Ectodermal cell (in vitro differentiated cells): ENCODE data around the gene USB1.

ENCODE experiments used
- H3K27ac ChIP-seq: 2 replicates; pipeline ENCODE4 v1.7.0; 2013; ENCODE audit warnings: mild to moderate bottlenecking, low read depth, low read length; ENCODE audit not compliant: insufficient read depth, poor library complexity, severe bottlenecking
- H3K27me3 ChIP-seq: 2 replicates; pipeline ENCODE4 v1.7.0; 2013; ENCODE audit warnings: mild to moderate bottlenecking, low read length; ENCODE audit not compliant: insufficient read depth, control insufficient read depth, poor library complexity, severe bottlenecking
- H3K36me3 ChIP-seq: one replicate; pipeline ENCODE4 v1.7.0; 2013; ENCODE audit warnings: low read length; ENCODE audit not compliant: control insufficient read depth, insufficient read depth
- H3K4me1 ChIP-seq: one replicate; pipeline ENCODE4 v1.7.0; 2013; ENCODE audit warnings: low read length; ENCODE audit not compliant: control insufficient read depth, insufficient read depth
- H3K4me3 ChIP-seq: 2 replicates; pipeline ENCODE4 v1.7.0; 2013; ENCODE audit warnings: low read depth, low read length, control low read depth; ENCODE audit not compliant: insufficient read depth
- H3K9me3 ChIP-seq: 2 replicates; pipeline ENCODE4 v1.7.0; 2013; ENCODE audit warnings: mild to moderate bottlenecking, low read length, moderate library complexity; ENCODE audit not compliant: control insufficient read depth
- WGBS, 2 experiments: methylation state at CpG; one replicate each; pipeline ENCODE4 v1.1.7; 2013; ENCODE audit warnings: missing lambda C conversion rate in 2 of 2; 5-methylcytosine and 5-hydroxymethylcytosine counted together

USB1 gene

DNA sequence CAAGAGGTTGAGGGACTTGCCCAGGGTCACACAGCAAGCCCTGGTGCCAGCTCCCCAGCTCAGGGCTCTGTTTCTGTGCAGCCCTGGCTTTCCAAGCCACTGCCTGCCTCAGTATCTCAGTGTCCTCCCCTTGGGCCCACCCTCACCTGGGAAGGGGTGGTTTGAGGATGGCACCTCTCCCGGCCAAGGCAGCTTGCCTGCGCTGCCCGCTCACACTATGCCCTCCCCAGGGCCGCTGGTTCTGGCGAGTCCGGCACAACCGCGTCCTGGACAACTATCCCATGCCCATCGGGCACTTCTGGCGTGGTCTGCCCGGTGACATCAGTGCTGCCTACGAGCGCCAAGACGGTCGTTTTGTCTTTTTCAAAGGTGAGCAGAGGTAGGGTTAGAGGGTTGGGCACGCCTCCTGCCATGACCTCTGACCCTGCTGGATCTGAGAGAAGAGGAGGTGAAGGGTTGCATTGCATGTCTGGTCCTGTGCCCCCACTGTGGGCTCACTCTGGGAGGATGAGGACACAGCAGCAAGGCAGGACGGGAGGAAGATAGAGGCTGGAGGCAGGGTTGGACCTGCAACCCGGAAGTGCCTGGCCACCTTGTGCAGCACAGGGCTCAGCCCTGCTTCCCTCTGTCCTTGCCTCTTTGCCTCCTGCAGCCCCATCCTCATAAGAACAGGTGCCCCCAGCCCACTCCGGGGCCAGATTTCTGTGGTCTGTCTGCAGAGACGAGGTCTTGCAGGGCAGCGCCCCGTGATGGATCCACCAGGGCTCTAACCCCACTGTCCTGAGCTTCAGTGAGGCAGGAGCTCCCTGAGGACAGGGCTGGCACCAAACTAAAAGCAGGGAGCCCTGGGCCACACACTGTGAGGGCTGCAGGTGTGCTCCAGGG lies 41.0 kb downstream of the USB1 start:
- no peak overlapping the region for H3K27ac ChIP-seq
- H3K4me3 ChIP-seq, result no peak overlapping the region
- peaks cover 7% of the 10 kb centered on the region for H3K36me3 ChIP-seq
- no peaks in the 10 kb centered on the region for H3K9me3 ChIP-seq
- H3K4me1 ChIP-seq, result no peaks in the 10 kb centered on the region
- H3K27me3 ChIP-seq, result no peaks in the 10 kb centered on the region
- WGBS, 2 experiments, result 95 to 96% methylated on average over 22 of the region's 22 CpGs

DNA sequence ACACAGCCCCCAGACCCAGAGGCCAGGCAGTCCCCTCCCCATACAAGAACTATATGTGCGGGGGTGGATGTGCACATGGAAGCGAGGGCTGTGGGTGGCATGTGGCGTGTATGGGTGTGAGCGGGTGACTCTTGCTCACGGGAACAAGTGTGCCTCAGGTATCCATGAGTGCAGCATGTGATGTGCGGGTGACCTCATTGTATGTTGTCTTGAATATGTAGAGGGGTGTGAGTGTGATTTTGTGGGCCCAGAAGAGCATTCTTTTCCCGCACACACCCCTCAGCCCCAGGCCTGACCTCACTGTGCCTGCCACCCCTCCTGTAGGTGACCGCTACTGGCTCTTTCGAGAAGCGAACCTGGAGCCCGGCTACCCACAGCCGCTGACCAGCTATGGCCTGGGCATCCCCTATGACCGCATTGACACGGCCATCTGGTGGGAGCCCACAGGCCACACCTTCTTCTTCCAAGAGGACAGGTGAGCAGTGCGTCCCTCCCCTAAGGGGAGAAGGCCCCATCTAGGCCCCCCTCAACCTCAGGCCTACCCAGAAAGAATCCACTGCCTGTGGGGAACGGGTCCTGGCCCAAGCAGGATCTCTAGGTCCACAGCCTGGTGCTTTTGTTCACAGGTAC lies 41.8 kb downstream of the USB1 start:
- no peaks in the 10 kb centered on the region for H3K9me3 ChIP-seq
- H3K4me3 ChIP-seq, result no peak overlapping the region
- no peak overlapping the region for H3K27ac ChIP-seq
- H3K36me3 ChIP-seq, result peaks cover 7% of the 10 kb centered on the region
- WGBS, 2 experiments, result 95% methylated on average over 16 of the region's 16 CpGs
- no peaks in the 10 kb centered on the region for H3K4me1 ChIP-seq
- H3K27me3 ChIP-seq, result no peaks in the 10 kb centered on the region

DNA sequence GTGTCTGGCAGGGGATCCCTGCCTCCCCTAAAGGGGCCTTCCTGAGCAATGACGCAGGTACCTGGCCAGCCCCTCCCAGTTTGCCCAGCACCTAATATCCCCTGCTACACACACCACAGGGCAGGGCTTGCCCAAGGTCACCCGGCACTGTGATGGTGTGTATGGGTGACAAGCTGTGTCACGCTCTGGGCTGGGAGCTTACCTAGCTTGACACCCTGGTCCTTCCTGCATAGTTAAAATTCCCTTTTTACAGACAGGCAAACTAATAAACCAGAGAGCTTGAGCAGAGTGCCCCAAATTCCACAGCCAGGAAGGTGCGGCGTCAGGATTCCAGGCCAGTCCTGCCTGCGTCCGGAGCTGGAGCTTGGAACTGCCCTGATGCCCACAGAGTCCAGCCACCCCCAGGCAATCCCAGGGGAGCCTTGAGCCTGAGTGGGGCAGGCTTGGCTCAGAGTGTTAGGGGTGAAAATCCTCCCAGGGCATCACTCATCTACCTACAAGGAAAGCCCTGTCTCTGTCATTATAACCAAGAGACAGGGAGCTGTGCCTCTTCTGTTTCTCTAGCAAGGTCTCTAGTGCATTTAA lies 42.5 kb downstream of the USB1 start:
- no peaks in the 10 kb centered on the region for H3K4me1 ChIP-seq
- no peaks in the 10 kb centered on the region for H3K27me3 ChIP-seq
- H3K36me3 ChIP-seq, result peaks cover 7% of the 10 kb centered on the region
- WGBS, 2 experiments, result 95 to 96% methylated on average over 7 of the region's 7 CpGs
- no peak overlapping the region for H3K4me3 ChIP-seq
- H3K9me3 ChIP-seq, result no peaks in the 10 kb centered on the region
- H3K27ac ChIP-seq, result no peak overlapping the region

DNA sequence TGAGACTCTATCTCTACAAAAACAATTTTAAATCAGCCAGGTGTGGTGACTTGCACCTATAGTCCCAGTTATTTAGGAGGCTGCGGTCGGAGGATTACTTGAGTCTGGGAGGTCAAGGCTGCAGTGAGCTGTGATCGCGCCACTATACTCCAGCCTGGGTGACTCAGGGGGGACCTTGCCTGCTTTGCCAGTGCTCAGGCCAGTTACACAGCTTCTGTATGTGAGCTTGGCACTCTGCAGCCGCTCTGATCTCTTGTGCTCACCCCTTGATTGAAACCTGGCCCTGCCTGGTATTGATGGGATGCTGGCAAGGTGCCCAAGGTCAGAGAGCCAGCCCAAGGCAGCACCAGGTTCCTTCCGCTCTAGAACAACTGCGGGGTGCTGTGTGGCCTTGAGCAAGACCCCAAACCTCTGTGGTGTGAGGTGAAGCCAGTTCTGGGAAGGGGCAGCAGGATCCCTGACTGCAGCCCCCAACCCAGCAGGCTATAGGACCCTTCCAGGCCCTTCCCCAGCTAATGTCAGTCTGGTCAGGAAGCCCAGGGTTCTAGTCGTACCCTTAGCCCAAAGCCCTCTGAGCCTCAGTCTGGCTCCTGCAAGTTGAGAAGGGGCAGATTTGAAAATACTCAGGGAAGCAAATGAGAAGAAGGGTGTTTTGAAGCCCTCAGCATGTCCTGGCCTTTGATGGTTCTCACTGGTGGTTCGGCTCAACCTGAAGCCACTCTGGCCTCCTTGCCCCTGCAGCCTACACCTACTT lies 43.2 kb downstream of the USB1 start:
- H3K27me3 ChIP-seq, result no peaks in the 10 kb centered on the region
- 94 to 95% methylated on average over 9 of the region's 9 CpGs for WGBS, 2 experiments
- H3K36me3 ChIP-seq, result peaks cover 7% of the 10 kb centered on the region
- no peak overlapping the region for H3K4me3 ChIP-seq
- H3K4me1 ChIP-seq, result no peaks in the 10 kb centered on the region
- H3K9me3 ChIP-seq, result no peaks in the 10 kb centered on the region
- no peak overlapping the region for H3K27ac ChIP-seq

DNA sequence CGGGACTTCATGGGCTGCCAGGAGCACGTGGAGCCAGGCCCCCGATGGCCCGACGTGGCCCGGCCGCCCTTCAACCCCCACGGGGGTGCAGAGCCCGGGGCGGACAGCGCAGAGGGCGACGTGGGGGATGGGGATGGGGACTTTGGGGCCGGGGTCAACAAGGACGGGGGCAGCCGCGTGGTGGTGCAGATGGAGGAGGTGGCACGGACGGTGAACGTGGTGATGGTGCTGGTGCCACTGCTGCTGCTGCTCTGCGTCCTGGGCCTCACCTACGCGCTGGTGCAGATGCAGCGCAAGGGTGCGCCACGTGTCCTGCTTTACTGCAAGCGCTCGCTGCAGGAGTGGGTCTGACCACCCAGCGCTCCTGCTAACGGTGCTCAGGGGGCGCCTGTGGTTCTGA lies 43.9 kb downstream of the USB1 start:
- WGBS, 2 experiments, result 94 to 95% methylated on average over 31 of the region's 31 CpGs
- Histone ChIP-seq H3K27me3 (no peaks in the 10 kb centered on the region), H3K27ac (no peak overlapping the region), H3K36me3 (peaks cover 7% of the 10 kb centered on the region), H3K4me3 (no peak overlapping the region), H3K9me3 (no peaks in the 10 kb centered on the region), H3K4me1 (no peaks in the 10 kb centered on the region)

DNA sequence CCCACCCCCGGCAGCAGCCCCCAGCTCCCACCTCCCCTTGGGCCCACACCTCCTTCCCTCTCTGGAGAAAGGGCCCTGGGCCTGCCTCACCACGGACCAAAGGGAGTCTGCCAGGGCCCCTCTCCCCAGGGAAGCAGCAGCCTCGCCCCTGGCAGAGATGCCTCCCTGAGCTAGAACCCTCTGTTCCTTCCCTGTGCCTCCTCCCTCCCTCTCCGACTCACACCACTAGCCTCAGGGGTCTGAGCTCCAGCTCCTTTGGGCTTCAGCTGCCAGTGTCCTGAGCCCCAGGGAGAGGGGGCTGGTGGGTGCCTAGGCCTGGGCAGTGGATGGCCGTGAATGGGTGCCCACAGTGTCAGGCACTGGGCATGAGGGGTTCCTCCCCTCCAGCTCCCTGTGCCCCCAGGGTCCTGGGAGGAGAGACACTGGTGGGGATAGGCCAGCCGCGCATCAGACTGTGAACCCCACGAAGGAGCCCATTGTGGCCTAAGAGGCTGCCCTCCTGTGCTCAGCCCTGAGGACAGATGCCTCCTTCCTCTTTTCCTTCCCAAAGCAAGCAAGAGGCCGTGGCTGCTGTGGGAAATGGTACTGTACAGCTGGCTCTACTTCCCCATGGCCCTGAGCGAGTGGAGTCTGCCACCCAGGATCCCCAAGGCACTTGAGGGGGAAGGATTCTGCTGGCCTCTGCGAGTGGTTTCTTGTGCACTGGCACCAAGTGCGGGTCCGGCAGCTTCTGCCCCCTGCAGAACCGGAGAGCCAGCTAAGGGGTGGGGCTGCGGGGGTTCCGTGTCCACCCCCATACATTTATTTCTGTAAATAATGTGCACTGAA lies 45.1 kb downstream of the USB1 start:
- no peak overlapping the region for H3K27ac ChIP-seq
- no peak overlapping the region for H3K4me3 ChIP-seq
- no peaks in the 10 kb centered on the region for H3K9me3 ChIP-seq
- no peaks in the 10 kb centered on the region for H3K4me1 ChIP-seq
- H3K36me3 ChIP-seq, result peaks cover 7% of the 10 kb centered on the region
- no peaks in the 10 kb centered on the region for H3K27me3 ChIP-seq
- 93 to 94% methylated on average over 13 to 16 of the region's 16 CpGs for WGBS, 2 experiments

DNA sequence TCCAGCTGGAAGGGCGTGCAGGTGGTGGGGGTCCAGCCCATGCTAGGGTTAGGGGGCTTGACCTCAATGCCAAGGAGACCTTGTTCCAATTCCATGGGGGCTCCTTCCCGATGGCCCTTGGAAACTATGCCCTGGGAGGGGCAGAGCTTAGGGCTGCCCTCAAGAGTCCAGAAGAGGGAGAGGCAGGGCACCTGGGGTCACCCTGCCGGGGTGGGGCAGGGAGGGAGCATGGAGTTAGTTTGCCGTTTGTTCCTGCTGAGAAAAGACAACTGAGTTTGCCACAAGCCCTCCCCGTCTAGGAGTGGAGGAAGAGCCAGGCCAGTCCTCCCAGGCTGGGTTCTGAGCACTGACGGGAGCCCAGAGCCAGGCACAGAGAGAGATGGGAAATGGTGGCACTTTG lies 45.7 kb downstream of the USB1 start:
- H3K4me3 ChIP-seq, result no peak overlapping the region
- H3K9me3 ChIP-seq, result no peaks in the 10 kb centered on the region
- no peaks in the 10 kb centered on the region for H3K27me3 ChIP-seq
- H3K27ac ChIP-seq, result no peak overlapping the region
- H3K36me3 ChIP-seq, result peaks cover 7% of the 10 kb centered on the region
- WGBS, 2 experiments, result 64 to 67% methylated on average over 6 of the region's 6 CpGs
- no peaks in the 10 kb centered on the region for H3K4me1 ChIP-seq

DNA sequence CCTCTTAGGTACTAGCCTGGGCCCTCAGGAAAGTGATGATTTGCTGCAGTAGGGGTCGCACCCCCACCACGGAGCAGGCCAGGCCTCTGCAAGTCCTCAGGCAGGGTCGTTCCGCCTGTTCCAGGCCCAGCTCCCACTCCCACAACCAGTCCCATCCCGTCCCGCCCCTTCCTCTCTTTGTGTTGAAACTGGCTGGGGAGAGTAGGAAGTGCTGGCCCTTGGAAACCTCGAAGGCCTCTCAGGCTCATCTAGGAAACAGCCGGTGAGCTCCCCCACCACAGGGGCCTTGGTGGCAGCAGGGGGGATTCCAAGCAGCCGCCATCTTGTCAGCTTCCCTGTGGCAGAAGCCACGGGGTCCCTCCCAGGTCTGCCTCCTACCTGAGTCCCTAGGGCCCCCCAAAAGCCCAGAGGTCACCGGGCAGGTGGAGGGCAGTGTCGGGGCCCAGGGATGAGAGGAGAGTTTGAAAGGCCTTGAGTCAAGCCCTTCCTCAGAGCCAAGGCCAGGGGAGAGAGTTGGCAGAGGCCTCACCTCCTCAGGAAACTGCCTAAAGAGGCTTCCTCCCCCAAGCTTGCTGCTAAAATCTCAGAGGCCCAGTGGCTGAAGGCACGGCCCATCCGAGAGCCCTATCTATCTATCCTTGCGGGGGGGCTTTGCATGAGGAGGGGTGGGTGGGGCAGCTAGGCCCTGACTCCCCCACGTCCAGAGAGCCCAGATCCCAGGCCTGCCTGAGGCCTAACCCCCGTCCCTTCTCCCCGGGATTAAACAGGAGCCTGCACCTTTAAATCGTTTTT lies 46.5 kb downstream of the USB1 start:
- Histone ChIP-seq H3K4me3 (no peak overlapping the region), H3K36me3 (peaks cover 7% of the 10 kb centered on the region), H3K27ac (no peak overlapping the region), H3K9me3 (no peaks in the 10 kb centered on the region), H3K27me3 (no peaks in the 10 kb centered on the region), H3K4me1 (no peaks in the 10 kb centered on the region)
- 77 to 82% methylated on average over 18 to 19 of the region's 19 CpGs for WGBS, 2 experiments
